HEK293 (cell line): ENCODE measurements around the gene HIRA.
A peak's percentile ranks its signal among the peaks of the same experiment; 100 is the strongest.

Source experiments
- CTCF ChIA-PET: fragments of 350-600 bp; formaldehyde crosslinking; extraction: SDS; loops from one replicate; lab custom pipeline; 2021; ENCODE audit warnings: antibody characterized with exemption; lab: Yijun Ruan, JAX
- POLR2A ChIA-PET: fragments of 300-600 bp; formaldehyde crosslinking; extraction: SDS; loops from one replicate; lab custom pipeline; 2020; ENCODE audit warnings: antibody characterized with exemption, inconsistent platforms; lab: Yijun Ruan, JAX
- H3K27ac ChIP-seq: fragments of 200-500 bp; sonication (Bioruptor generic); 2 replicates; pipeline ENCODE4 v1.5.1; 2014; ENCODE audit warnings: low read depth, low read length, control low read depth, inconsistent platforms; ENCODE audit errors: extremely low read depth
- H3K36me3 ChIP-seq, 2 experiments: fragments of 200-500 bp in 1 of 2; sonication (Bioruptor generic) in 1 of 2; 1 replicate in 1 of 2; 2 replicates in 1 of 2; pipeline ENCODE4 v1.5.1; 2014 to 2017; ENCODE audit warnings: inconsistent platforms in 2 of 2, low read length in 2 of 2; ENCODE audit not compliant: control insufficient read depth in 2 of 2, insufficient read depth in 1 of 2
- H3K4me1 ChIP-seq: fragments of 200-500 bp; sonication (Bioruptor generic); 2 replicates; pipeline ENCODE4 v1.5.1; 2014; ENCODE audit warnings: mild to moderate bottlenecking, low read length, inconsistent platforms; ENCODE audit not compliant: control insufficient read depth, insufficient read depth
- H3K4me3 ChIP-seq: 2 replicates; pipeline ENCODE4 v1.5.1; 2011; ENCODE audit warnings: low read depth, mild to moderate bottlenecking, control low read depth, low read length, moderate library complexity
- H3K9me3 ChIP-seq: fragments of 200-500 bp; sonication (Bioruptor generic); 2 replicates; pipeline ENCODE4 v1.5.1; 2014; ENCODE audit warnings: low read depth, low read length, inconsistent platforms; ENCODE audit not compliant: control insufficient read depth, insufficient read depth
- KLF8 ChIP-seq: fragments of 450-650 bp; formaldehyde crosslinking; IDR thresholded peaks from 2 replicates; pipeline ENCODE4 v1.5.1; 2016; ENCODE audit warnings: missing biosample characterization, missing genetic modification characterization
- MZF1 ChIP-seq: fragments of 450-650 bp; formaldehyde crosslinking; IDR thresholded peaks from 2 replicates; pipeline ENCODE4 v1.5.1; 2017; ENCODE audit warnings: missing biosample characterization, missing genetic modification characterization, borderline replicate concordance
- RBAK ChIP-seq: fragments of 450-650 bp; formaldehyde crosslinking; IDR thresholded peaks from 2 replicates; pipeline ENCODE4 v1.5.1; 2016; ENCODE audit warnings: missing biosample characterization, missing genetic modification characterization
- SCRT2 ChIP-seq: fragments of 450-650 bp; formaldehyde crosslinking; IDR thresholded peaks from 2 replicates; pipeline ENCODE4 v1.5.1; 2016; ENCODE audit warnings: missing biosample characterization, missing genetic modification characterization
- ZBTB7A ChIP-seq: fragments of 450-650 bp; formaldehyde crosslinking; IDR thresholded peaks from 2 replicates; pipeline ENCODE4 v1.5.1; 2016; ENCODE audit warnings: low read depth, missing biosample characterization, missing genetic modification characterization
- ZBTB8A ChIP-seq: fragments of 450-650 bp; formaldehyde crosslinking; IDR thresholded peaks from 2 replicates; pipeline ENCODE4 v1.5.1; 2016; ENCODE audit warnings: missing biosample characterization, missing genetic modification characterization
- ZNF184 ChIP-seq: fragments of 450-650 bp; IDR thresholded peaks from 2 replicates; pipeline ENCODE4 v1.5.1; 2018; ENCODE audit warnings: missing biosample characterization, mild to moderate bottlenecking, missing genetic modification characterization
- ZNF239 ChIP-seq: fragments of 450-650 bp; formaldehyde crosslinking; IDR thresholded peaks from 2 replicates; pipeline ENCODE4 v1.5.1; 2016; ENCODE audit warnings: missing biosample characterization, missing genetic modification characterization
- ZNF266 ChIP-seq: fragments of 450-650 bp; formaldehyde crosslinking; IDR thresholded peaks from 2 replicates; pipeline ENCODE4 v1.5.1; 2016; ENCODE audit warnings: missing biosample characterization, missing genetic modification characterization, low read depth
- ZNF473 ChIP-seq: fragments of 450-650 bp; formaldehyde crosslinking; IDR thresholded peaks from 2 replicates; pipeline ENCODE4 v1.5.1; 2017; ENCODE audit warnings: missing biosample characterization, missing genetic modification characterization
- ZNF529 ChIP-seq: fragments of 450-650 bp; formaldehyde crosslinking; IDR thresholded peaks from 2 replicates; pipeline ENCODE4 v1.5.1; 2017; ENCODE audit warnings: missing genetic modification characterization, missing biosample characterization; ENCODE audit not compliant: insufficient replicate concordance
- ZNF561 ChIP-seq: fragments of 450-650 bp; IDR thresholded peaks from 2 replicates; pipeline ENCODE4 v1.5.1; 2018; ENCODE audit warnings: missing biosample characterization, missing genetic modification characterization, borderline replicate concordance
- ZNF596 ChIP-seq: fragments of 450-650 bp; IDR thresholded peaks from 2 replicates; pipeline ENCODE4 v1.5.0; 2018; ENCODE audit warnings: missing biosample characterization, mild to moderate bottlenecking, missing genetic modification characterization, moderate library complexity
- ZNF610 ChIP-seq: fragments of 450-650 bp; formaldehyde crosslinking; IDR thresholded peaks from 2 replicates; pipeline ENCODE4 v1.5.1; 2016; ENCODE audit warnings: missing biosample characterization, missing genetic modification characterization, borderline replicate concordance
- ZNF660 ChIP-seq: fragments of 450-650 bp; IDR thresholded peaks from 2 replicates; pipeline ENCODE4 v1.5.1; 2018; ENCODE audit warnings: missing biosample characterization, mild to moderate bottlenecking, missing genetic modification characterization
- ZNF664 ChIP-seq: fragments of 450-650 bp; formaldehyde crosslinking; IDR thresholded peaks from 2 replicates; pipeline ENCODE4 v1.5.1; 2016; ENCODE audit warnings: missing biosample characterization, missing genetic modification characterization
- ZNF76 ChIP-seq: fragments of 450-650 bp; formaldehyde crosslinking; IDR thresholded peaks from 2 replicates; pipeline ENCODE4; 2016; ENCODE audit warnings: low read depth, missing biosample characterization, missing genetic modification characterization, borderline replicate concordance
- ZSCAN23 ChIP-seq: fragments of 450-650 bp; formaldehyde crosslinking; IDR thresholded peaks from 2 replicates; pipeline ENCODE4 v1.5.1; 2016; ENCODE audit warnings: missing biosample characterization, missing genetic modification characterization
- TF ChIP-seq, protein P1 (sequence below): fragments of 450-650 bp; IDR thresholded peaks from 2 replicates; pipeline ENCODE4 v1.5.1; 2018; ENCODE audit warnings: missing biosample characterization, mild to moderate bottlenecking, missing genetic modification characterization
- TF ChIP-seq, protein P2 (sequence below): fragments of 450-650 bp; formaldehyde crosslinking; IDR thresholded peaks from 2 replicates; pipeline ENCODE4 v1.5.1; 2016; ENCODE audit warnings: missing biosample characterization, missing genetic modification characterization
- TF ChIP-seq, protein P3 (sequence below): fragments of 450-650 bp; formaldehyde crosslinking; IDR thresholded peaks from 2 replicates; pipeline ENCODE4 v1.5.1; 2016; ENCODE audit warnings: missing biosample characterization, missing genetic modification characterization, borderline replicate concordance
- TF ChIP-seq, protein P4 (sequence below): fragments of 450-650 bp; formaldehyde crosslinking; IDR thresholded peaks from 2 replicates; pipeline ENCODE4 v1.5.1; 2016; ENCODE audit warnings: missing biosample characterization, missing genetic modification characterization
- TF ChIP-seq, protein P5 (sequence below): fragments of 450-650 bp; formaldehyde crosslinking; IDR thresholded peaks from 2 replicates; pipeline ENCODE4 v1.5.1; 2017; ENCODE audit warnings: missing biosample characterization, missing genetic modification characterization
- TF ChIP-seq, protein P6 (sequence below): fragments of 450-650 bp; formaldehyde crosslinking; IDR thresholded peaks from 2 replicates; pipeline ENCODE4 v1.5.1; 2016; ENCODE audit warnings: missing biosample characterization, missing genetic modification characterization, low read depth

Gene HIRA

DNA sequence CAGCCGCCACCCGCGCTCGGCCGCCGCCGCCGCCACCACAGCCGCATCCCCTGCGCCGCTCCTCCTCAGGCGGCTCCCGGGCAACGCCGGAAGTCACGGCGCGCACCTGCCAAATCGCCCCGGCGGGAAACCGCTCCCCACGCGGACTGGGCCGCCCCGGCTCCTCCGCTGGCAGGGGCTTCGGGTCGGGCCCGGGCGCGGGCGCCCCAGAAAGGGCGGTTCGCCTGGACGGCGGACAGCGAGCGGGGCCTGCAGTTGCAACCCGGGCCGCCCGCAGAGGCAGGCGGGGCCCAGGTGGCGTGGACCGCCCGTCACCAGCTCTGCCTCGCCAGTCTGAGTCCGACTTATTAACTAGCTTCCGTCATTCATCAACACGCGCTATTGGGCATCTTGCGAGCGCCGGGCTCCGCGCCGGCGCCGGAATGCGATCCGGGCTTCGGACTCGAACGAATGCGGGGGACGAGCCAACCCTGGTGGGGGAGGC is at the start of gene HIRA (continued):
- TF ChIP-seq ZBTB8A (tag by site-specific recombination): peak; percentile 97
- 0 out of 2 replicates have a peak, but pooled peaks have one; percentile 4 for TF ChIP-seq KLF8
- 0 out of 2 replicates have a peak, but pooled peaks have one; percentile 59 for TF ChIP-seq ZNF561 (tag by site-specific recombination)
- TF ChIP-seq, protein P1, sequence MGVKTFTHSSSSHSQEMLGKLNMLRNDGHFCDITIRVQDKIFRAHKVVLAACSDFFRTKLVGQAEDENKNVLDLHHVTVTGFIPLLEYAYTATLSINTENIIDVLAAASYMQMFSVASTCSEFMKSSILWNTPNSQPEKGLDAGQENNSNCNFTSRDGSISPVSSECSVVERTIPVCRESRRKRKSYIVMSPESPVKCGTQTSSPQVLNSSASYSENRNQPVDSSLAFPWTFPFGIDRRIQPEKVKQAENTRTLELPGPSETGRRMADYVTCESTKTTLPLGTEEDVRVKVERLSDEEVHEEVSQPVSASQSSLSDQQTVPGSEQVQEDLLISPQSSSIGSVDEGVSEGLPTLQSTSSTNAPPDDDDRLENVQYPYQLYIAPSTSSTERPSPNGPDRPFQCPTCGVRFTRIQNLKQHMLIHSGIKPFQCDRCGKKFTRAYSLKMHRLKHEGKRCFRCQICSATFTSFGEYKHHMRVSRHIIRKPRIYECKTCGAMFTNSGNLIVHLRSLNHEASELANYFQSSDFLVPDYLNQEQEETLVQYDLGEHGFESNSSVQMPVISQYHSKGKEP (tag by site-specific recombination): peak; percentile 76
- TF ChIP-seq, protein P2, sequence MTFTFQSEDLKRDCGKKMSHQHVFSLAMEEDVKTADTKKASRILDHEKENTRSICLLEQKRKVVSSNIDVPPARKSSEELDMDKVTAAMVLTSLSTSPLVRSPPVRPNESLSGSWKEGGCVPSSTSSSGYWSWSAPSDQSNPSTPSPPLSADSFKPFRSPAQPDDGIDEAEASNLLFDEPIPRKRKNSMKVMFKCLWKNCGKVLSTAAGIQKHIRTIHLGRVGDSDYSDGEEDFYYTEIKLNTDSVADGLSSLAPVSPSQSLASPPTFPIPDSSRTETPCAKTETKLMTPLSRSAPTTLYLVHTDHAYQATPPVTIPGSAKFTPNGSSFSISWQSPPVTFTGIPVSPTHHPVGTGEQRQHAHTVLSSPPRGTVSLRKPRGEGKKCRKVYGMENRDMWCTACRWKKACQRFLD (tag by site-specific recombination): peak; percentile 26; the same call in 1 of the 2 replicates

DNA sequence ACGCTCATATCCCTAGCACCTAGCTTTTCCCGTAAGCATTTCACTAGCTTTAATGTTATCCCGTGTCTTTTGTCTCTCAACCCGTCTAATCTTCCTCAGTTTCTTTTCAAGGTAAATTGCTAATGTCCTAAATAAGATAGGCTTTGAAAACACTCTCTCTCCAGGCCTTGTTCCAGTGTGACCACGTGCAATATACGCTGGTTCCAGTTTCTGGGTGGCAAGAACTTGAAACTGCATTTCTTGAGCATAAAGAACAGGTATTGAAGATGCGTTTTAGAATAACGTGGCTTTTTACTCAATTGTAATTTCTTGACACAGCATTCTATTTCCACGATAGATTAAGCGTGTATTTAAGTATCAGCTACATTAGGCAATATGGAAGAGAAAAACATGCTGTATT is 49.3 kb upstream of the HIRA start:
- ChIA-PET CTCF (interaction anchor here (0.6 to 4.6 kb wide), 3 partner anchors 30 to 163 kb away, joined by 3 to 31 read pairs (median 3); no protein-coding TSS in a partner anchor), POLR2A (interaction anchor here (1.6 to 3.4 kb wide), 4 partner anchors 33 to 363 kb away, joined by 4 to 20 read pairs (median 8); partner anchors contain the start of genes C22orf39, CLTCL1 and SLC25A1)
- Histone ChIP-seq H3K9me3 (no peaks in the 10 kb centered on the region), H3K36me3 (peaks cover 18 to 49% of the 10 kb centered on the region in 2 experiments), H3K27ac (no peak overlapping the region), H3K4me3 (peak overlapping the region; percentile 92), H3K4me1 (no peaks in the 10 kb centered on the region)
- no peak for TF ChIP-seq ZNF596 (tag by site-specific recombination)
- TF ChIP-seq ZNF239 (tag by site-specific recombination): no peak
- TF ChIP-seq SCRT2 (tag by site-specific recombination): no peak
- no peak for TF ChIP-seq ZNF473
- no peak for TF ChIP-seq MZF1 (tag by site-specific recombination)
- TF ChIP-seq RBAK (tag by site-specific recombination): no peak
- TF ChIP-seq ZNF610: no peak
- TF ChIP-seq, protein P3, sequence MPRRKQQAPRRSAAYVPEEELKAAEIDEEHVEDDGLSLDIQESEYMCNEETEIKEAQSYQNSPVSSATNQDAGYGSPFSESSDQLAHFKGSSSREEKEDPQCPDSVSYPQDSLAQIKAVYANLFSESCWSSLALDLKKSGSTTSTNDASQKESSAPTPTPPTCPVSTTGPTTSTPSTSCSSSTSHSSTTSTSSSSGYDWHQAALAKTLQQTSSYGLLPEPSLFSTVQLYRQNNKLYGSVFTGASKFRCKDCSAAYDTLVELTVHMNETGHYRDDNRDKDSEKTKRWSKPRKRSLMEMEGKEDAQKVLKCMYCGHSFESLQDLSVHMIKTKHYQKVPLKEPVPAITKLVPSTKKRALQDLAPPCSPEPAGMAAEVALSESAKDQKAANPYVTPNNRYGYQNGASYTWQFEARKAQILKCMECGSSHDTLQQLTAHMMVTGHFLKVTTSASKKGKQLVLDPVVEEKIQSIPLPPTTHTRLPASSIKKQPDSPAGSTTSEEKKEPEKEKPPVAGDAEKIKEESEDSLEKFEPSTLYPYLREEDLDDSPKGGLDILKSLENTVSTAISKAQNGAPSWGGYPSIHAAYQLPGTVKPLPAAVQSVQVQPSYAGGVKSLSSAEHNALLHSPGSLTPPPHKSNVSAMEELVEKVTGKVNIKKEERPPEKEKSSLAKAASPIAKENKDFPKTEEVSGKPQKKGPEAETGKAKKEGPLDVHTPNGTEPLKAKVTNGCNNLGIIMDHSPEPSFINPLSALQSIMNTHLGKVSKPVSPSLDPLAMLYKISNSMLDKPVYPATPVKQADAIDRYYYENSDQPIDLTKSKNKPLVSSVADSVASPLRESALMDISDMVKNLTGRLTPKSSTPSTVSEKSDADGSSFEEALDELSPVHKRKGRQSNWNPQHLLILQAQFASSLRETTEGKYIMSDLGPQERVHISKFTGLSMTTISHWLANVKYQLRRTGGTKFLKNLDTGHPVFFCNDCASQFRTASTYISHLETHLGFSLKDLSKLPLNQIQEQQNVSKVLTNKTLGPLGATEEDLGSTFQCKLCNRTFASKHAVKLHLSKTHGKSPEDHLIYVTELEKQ: no peak
- TF ChIP-seq ZBTB7A (tag by site-specific recombination): no peak
- TF ChIP-seq, protein P4, sequence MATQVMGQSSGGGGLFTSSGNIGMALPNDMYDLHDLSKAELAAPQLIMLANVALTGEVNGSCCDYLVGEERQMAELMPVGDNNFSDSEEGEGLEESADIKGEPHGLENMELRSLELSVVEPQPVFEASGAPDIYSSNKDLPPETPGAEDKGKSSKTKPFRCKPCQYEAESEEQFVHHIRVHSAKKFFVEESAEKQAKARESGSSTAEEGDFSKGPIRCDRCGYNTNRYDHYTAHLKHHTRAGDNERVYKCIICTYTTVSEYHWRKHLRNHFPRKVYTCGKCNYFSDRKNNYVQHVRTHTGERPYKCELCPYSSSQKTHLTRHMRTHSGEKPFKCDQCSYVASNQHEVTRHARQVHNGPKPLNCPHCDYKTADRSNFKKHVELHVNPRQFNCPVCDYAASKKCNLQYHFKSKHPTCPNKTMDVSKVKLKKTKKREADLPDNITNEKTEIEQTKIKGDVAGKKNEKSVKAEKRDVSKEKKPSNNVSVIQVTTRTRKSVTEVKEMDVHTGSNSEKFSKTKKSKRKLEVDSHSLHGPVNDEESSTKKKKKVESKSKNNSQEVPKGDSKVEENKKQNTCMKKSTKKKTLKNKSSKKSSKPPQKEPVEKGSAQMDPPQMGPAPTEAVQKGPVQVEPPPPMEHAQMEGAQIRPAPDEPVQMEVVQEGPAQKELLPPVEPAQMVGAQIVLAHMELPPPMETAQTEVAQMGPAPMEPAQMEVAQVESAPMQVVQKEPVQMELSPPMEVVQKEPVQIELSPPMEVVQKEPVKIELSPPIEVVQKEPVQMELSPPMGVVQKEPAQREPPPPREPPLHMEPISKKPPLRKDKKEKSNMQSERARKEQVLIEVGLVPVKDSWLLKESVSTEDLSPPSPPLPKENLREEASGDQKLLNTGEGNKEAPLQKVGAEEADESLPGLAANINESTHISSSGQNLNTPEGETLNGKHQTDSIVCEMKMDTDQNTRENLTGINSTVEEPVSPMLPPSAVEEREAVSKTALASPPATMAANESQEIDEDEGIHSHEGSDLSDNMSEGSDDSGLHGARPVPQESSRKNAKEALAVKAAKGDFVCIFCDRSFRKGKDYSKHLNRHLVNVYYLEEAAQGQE (tag by site-specific recombination): no peak
- TF ChIP-seq ZNF660 (tag by site-specific recombination): no peak
- no peak for TF ChIP-seq ZNF529 (tag by site-specific recombination)
- no peak for TF ChIP-seq ZNF76
- TF ChIP-seq ZNF184 (tag by site-specific recombination): no peak
- no peak for TF ChIP-seq ZNF266
- no peak for TF ChIP-seq ZNF664
- TF ChIP-seq ZSCAN23 (tag by site-specific recombination): no peak
- TF ChIP-seq, protein P5, sequence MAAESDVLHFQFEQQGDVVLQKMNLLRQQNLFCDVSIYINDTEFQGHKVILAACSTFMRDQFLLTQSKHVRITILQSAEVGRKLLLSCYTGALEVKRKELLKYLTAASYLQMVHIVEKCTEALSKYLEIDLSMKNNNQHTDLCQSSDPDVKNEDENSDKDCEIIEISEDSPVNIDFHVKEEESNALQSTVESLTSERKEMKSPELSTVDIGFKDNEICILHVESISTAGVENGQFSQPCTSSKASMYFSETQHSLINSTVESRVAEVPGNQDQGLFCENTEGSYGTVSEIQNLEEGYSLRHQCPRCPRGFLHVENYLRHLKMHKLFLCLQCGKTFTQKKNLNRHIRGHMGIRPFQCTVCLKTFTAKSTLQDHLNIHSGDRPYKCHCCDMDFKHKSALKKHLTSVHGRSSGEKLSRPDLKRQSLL (tag by site-specific recombination): no peak
- TF ChIP-seq, protein P6, sequence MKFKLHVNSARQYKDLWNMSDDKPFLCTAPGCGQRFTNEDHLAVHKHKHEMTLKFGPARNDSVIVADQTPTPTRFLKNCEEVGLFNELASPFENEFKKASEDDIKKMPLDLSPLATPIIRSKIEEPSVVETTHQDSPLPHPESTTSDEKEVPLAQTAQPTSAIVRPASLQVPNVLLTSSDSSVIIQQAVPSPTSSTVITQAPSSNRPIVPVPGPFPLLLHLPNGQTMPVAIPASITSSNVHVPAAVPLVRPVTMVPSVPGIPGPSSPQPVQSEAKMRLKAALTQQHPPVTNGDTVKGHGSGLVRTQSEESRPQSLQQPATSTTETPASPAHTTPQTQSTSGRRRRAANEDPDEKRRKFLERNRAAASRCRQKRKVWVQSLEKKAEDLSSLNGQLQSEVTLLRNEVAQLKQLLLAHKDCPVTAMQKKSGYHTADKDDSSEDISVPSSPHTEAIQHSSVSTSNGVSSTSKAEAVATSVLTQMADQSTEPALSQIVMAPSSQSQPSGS (tag by site-specific recombination): no peak
